GM15510 (cell line): ENCODE results near the gene PROX1.

Experiments used
- POLR2A ChIP-seq: IDR thresholded peaks from 3 replicates; pipeline ENCODE4 v1.6.1; 2011; ENCODE audit warnings: borderline replicate concordance; ENCODE audit not compliant: insufficient read length; ENCODE audit errors: extremely low read depth

PROX1 gene

DNA sequence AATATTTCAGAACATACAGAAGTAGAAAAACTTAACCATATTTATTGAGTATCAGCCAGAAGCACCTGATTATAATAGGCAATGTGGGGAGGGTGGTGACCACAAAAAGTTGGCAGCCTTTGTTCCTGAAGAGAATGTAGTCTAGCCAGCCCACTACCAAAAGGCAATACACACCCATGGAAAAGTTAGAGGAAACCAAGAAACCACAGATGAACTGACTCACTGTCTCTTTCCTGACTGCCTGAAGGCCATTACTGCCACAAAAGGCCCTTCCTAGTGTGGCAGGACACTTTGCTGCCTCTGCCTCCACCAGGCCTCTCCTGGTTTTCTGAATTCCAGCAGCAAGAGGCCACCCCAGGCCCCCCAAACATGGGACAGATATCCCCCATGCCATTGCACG is 14.6 kb upstream of the PROX1 start:
- no peak for TF ChIP-seq POLR2A

DNA sequence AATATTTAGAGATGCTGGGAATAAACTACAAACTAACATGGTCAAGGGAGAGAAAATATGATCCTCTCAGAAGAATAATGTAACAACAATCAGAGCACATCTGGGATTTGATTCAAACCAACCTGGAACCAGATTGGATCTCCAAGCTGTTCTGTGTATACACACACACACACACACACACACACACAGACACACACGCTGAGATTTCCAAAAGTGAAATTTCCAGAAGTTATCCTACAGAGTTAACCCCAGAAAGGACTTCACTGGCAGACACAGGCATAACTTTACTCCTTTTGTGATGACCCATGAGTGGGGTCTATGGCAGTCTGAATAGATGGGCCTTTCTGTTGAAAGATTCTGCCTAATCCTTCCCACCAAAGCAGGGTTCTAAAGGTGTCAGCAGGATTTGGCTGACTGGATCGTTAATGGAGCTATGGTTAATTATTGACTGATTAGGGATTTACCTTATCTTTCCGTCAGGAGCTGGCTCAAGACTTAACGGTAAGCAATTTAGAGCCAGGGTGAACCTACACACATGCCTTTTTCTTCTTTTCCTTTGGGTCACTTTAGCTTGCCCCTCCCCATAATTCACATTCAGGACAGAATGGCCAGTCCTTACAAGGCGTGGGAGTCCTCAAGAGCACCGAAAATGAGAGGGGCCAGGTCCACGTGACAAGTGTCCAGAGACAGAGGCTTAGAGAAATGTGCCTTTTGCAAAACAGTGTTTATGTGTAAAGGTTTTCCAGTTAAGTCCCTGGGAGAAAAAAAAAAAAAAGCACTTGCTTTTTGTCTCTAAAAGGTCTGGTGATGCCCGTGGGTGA is 10.9 kb upstream of the PROX1 start:
- no peak for TF ChIP-seq POLR2A

DNA sequence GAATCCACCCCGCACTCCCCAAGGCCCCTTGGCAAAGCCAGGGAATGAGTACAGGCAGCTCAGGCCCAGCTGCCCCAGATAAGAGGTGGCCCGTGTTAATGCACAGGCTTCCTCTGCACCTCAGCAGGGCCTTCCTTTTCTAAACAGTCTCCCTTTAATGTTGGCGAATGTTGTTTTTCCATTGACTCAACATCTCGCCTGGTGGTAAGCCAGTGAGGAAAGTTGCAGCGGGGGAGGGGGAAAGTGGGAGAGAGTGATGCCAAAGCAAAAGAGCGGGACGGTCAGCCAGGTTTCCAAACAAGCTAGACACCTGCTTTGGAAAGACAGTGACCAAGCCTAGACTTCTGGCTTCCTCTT is 10.3 kb upstream of the PROX1 start:
- TF ChIP-seq POLR2A, result no peak

DNA sequence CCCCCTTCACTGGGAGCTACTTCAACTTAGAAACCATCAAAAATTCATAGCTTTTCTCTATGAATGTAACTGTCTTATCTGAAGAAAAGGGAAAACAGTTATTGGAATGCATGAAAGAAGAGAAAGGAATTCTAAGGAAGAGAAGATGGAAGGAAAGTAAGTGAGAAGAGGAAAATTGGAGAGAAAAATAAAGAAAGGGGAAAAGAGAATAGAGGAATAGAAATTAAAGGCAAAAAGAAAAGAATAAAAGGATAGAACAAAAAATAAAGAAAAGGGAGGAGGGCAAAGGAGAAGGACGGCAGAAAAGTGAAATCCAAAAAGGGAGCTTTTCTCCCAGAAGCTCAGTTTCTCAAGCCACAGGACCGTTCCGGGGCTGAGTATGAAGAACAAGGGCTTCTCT is 9.9 kb upstream of the PROX1 start:
- TF ChIP-seq POLR2A, result no peak

DNA sequence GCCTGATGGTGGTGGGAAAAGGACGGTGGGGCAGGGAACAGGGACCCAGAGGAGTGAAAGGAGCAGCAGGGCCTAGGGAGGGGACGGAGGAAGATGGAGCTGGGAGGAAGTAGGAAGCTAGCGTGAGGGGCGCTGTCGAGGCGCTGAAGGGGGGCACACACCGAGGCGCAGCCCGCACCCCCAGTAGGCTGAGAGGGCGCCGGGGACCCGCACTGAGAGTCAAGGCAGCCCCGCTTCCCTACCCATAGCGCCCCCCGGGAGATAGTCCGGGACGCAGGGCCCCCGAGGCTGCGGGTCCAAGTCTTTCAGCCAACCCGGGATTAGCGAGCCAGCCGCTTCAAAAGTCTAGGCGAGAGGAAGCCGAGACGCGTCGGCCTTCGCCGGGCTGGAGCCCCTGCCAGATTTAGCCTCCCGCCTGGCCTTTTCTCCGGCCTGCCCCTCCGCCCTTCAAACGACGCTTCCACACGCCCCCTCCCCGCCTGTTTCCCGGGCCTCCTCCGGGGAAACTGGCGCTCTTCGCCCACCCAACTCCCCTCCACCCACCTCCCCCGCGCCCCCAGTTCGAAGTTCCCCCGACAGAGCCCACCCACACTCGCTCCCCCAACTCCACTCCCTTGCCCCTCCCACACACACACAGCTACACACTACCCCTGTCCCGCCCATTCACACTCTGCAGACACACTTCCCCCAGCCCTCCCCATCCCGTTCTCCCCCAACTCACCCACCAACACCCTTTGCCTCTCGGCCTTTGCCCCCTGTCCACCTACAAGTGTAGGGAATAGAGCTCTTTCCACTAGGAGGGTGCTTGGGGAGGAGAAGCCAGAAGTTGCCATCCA is 7.8 kb upstream of the PROX1 start:
- no peak for TF ChIP-seq POLR2A

DNA sequence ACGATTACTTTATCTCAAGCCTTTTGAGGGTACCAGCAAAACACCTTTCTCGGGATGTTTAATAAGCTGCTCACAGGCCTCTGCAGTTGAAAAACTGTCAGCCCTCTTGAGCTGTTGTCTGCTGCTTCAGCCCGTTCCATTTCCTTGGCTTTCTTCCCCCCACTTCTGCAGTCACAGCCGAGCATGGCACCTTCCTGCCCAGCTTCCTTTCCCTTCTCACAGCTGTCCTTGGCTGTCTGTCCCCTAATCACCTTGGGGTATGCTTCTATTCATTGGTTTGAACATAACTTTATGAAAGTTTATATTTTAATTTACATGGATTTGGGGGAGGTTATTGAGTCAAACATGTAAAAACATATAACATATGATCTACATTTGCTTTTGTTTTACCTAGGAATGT is 6.9 kb upstream of the PROX1 start:
- no peak for TF ChIP-seq POLR2A

DNA sequence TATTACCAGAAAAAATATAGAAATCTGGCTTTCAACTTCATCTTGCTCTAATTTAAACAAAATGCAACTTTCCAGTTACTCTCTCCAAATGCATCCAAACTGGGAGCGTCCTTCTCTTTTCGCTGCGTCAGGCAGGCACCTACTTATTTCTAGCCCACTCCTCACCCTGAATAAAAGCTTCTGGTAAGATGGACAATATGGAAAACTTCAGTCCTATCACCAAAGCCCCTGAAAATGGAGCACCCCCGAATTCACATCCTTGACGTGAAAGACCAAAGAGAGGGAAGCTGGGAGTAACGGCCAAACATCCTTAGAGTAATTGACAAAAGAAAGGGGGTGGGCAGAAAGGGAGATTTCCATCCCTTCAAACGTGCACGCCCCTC is 5.5 kb upstream of the PROX1 start:
- no peak for TF ChIP-seq POLR2A

DNA sequence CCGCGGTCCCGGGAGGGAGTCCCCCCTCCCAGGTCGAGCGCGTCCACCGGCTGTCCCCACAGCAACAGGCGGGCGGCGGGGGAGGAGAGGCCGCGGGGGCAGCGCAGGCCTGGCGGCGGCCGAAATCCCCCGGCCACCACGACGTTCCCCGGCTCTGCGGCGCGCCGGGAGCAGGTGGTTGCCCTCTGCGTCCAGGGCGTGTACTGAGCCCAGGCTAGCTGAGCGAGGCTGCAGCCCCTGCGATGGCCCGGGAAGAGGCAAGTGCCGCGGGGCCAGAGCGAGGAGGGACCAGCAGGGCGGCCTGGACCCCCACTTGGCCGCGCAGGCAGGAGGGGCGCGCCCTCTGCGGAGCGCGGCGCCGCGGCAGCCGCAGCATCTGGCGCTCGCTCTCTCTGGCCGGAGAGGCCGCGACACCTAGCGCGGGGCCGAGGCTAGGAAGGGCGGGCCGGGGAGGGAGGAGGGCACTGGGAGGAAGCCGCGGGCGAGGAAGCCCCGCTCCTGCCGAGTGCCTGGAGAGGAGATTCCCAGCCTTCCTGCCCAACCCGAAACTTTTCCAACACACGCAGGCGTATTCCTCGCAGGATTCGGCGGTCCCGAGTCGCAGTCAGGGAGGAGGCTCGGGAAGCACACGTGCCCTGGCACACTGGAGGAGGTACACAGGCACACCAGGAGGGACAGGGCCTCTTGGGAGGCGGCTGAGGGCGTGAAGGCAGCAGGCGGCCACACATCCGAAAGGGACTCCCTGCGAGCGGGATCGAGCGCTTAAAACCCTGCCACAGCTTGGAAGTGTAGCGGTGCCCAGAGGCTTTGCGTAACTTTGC is 4.9 kb upstream of the PROX1 start:
- no peak for TF ChIP-seq POLR2A

DNA sequence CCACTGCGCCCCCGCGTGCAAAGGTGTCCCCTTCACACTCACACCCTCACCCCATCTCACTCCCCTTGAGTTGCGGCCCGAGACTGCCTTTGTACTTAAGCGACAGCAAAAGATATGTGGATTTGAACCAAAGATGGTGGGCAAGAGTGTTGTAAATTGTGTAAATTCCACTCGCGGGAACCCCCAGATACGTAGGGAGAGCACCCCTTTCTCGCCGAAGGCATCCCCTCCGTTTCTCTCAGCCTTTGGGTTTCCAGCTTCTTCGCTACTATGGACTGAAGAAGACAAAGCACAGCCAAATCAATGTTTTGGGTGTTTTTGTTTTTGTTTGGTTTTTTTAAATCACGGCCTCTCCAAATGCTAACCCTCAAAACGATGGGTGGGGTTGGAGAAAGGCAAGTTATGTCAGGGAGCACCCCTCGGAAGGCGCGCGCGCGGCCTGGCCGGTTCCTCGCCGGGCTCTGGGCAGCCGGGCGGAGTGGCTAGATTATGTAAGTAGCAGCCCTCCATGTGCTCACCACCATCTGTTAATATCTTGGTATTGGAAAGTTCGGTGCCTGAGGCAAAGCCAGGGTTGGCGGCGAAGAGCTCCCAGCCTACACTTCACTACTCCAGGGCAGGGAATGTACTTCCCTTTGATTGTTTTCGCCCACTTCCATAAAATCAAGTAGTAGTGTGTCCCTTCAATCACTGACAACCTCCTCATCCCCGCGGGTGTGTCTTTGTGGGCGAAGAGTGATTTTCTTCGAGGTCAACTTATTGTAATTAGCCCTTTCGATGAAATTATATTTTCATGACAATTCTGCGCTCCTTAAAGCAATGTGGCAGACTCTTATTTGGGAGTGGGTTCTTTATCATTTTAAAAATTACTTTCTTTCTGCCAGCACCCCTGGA is 4.0 kb upstream of the PROX1 start:
- no peak for TF ChIP-seq POLR2A

DNA sequence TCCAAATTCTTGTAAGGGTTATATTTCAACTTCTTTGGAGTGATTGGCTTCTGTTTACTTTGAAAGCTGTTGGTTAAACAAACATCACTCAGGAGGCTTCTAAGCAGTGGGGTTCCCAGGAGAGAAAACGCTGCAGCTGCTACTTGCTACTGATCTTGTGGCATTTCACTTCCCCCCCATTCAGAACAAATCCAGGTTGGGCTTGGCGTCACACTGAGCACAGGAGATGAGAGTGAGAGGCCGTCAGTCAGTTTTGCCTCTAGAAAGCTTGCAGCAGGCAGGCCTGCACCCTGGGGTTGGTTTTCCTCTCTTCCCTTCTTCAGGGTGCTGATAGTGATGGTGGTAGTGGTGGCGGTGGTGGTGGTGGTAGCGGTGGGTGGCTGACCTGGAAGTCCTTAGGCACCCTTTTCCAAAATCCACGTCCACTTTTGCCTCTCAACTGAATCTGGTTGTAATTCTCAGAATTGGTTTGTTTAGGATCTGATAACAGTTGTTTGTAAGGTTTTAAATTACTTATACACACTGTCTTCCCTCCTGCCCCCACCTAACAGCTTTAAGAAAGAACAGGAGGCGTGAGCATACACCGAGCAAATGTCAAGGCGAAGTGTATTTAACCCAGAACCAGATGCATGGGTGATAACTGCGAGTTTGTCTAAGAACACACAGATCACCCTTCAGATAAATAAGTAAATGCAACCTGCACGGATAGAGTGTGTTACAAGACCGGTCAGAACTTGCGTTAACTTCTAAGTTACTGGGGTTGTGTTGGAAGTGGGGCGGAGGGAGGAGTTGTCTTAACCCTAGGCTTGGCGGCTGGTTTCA is 3.2 kb upstream of the PROX1 start:
- no peak for TF ChIP-seq POLR2A

DNA sequence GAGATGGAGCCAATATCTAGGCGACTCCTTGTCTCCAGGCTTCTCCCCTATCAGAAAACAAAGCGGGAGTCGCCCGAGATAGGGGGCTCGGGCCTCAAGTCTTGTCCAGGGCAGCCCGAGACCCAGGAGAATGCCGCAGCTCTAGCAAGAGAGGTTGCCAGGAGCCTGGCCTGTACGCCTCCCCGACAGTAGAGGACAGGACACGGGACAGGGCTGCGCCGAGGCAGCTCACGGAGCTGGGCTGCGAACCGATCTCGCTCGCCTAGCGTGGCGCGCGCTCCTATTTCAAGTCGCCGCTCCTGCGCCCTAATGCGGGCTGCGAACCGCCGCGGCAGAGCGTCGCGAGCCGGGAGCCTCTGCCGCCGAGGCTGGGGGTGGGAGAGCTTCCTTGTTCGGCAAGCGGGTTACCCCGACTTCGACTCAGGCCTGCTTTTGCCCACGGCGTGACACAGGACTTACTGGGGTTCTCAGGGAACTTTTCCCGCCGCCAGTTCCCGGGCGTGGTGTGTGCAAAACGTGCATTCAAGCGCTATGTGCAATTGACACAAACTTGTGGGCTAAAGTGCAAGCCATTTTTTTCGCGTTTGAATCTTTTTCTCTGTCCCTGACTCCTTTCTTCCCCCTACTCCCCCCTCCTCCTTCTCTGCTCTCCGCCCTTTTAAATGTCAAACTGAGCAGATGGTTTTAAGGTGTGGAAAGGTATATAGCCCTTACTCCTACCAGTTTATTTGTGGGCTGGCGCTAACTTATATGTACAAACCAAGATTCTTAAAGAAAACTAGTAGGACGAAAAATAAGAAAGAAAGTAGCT is 2.4 kb upstream of the PROX1 start:
- no peak for TF ChIP-seq POLR2A

DNA sequence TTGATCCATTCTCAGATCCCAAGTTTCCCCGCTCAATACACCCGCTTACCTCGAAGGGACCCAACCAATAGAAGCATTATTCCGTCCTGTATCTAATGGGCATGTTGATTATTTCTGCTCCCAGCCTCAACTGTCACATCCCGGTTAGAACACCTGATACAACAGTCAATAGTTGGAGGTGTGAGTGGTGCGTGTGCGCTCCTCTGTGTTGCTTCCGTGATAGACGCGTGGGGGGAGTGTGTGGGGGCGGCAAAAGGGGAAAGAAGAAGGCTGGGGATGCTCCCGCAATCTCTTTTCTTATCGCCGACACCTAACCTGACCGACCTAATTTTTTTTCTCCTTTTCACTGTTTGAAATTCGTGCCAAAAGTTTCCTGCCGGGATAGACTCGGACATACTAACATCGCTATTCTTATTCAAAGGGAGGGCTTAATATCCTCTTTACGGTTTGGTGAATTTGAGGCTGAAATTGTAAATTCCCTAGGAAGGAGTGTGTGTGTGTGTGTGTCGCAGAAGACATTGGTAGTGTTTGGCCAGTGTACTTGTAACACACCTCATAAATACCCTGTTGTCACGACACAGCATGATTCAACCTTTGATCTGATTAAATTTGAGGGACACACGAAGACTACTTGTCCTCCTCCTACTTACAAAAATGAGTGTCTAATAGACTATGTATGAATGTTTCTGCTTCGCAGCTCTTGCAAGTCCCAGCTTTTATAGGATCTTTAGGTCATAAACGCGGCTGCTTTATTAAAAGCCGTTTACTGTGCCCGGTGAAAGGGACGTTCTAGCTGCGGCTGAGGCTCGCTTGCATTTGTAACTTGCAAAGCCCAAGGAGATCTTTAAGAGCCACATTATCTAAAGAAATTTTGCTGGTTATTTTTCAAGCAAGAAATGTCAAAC is 1.5 kb upstream of the PROX1 start:
- no peak for TF ChIP-seq POLR2A
